Kidney (tissue), 14 donors: ENCODE measurements around the gene EHMT2. TPM values are rescaled to one million over a fixed set of nuclear protein-coding genes. Genes with fewer than 3 reads are reported as not detected.

Experiments used
- DNase-seq, 5 donors: peaks; one replicate each; pipeline ENCODE4 v3.0.0-alpha.2; 2013 to 2020
- FAIRE-seq: peaks from 2 replicates; lab custom pipeline; 2012; peaks lifted over from hg19 to GRCh38; lab: Jason Lieb, UNC
- H3K27ac ChIP-seq, 2 donors: one replicate each; pipeline ENCODE4 v1.7.0; 2013; ENCODE audit warnings: low read depth in 2 of 2, low read length in 2 of 2, inconsistent platforms in 1 of 2
- H3K27me3 ChIP-seq: one replicate; pipeline ENCODE4 v1.7.1; 2013; ENCODE audit warnings: low read length, inconsistent platforms; ENCODE audit not compliant: control insufficient read depth, insufficient read depth
- H3K36me3 ChIP-seq, 3 donors: one replicate each; pipeline versions ENCODE4 v1.7.0 to v1.7.1; 2013; ENCODE audit warnings: low read length in 3 of 3, control low read depth in 1 of 3, inconsistent platforms in 1 of 3; ENCODE audit not compliant: insufficient read depth in 3 of 3, control insufficient read depth in 2 of 3
- H3K4me1 ChIP-seq, 3 donors: one replicate each; pipeline versions ENCODE4 v1.7.0 to v1.7.1; 2013; ENCODE audit warnings: low read length in 3 of 3, inconsistent platforms in 1 of 3, low read depth in 1 of 3; ENCODE audit not compliant: control insufficient read depth in 2 of 3, insufficient read depth in 2 of 3
- H3K4me3 ChIP-seq, 3 donors: one replicate each; pipeline versions ENCODE4 v1.7.0 to v1.8.1; 2013; ENCODE audit warnings: low read length in 3 of 3, control low read depth in 1 of 3, inconsistent platforms in 1 of 3
- H3K9ac ChIP-seq, 3 donors: one replicate each; pipeline versions ENCODE4 v1.7.0 to v1.7.1; 2013; ENCODE audit warnings: low read length in 3 of 3, control low read depth in 1 of 3, inconsistent platforms in 1 of 3
- H3K9me3 ChIP-seq, 3 donors: one replicate each; pipeline versions ENCODE4 v1.7.0 to v1.7.1; 2013; ENCODE audit warnings: low read length in 3 of 3, control low read depth in 1 of 3, inconsistent platforms in 1 of 3; ENCODE audit not compliant: control insufficient read depth in 2 of 3, insufficient read depth in 1 of 3
- CTCF ChIP-seq: IDR thresholded peaks from 3 replicates; pipeline ENCODE4 v1.5.1; 2012; ENCODE audit warnings: mild to moderate bottlenecking, moderate library complexity, borderline replicate concordance; ENCODE audit not compliant: insufficient read depth; ENCODE audit errors: extremely low read depth
- intact Hi-C: fragments of 100-400 bp; cut with DNase I; formaldehyde crosslinking; loops from one replicate; pipeline ENCODE4 v1.11.1; 2022
- polyA plus RNA-seq: library from polyadenylated mRNA; stranded (reverse); fragments of 350-450 nt; fragmentation: Illumina TruSeq; extraction: RNeasy Lipid Tissue Mini Kit (QIAGEN cat#74804); gene quantifications from one replicate; pipeline ENCODE4 v1.2.3, GENCODE V29; 2014; ENCODE audit warnings: low read depth, low replicate concordance; ENCODE audit not compliant: insufficient read depth
- total RNA-seq: library from RNA; stranded (reverse); fragmentation: NEBNext Ultra II Directional; extraction: Animal tissue kit (Norgen Biotek cat#: 25700); gene quantifications from one replicate; pipeline ENCODE4 v1.2.1, GENCODE V29; 2021
- donor health status: control.
- donor health status: control.
- donor health status: control.
- donor health status: control.
- donor health status: control.
- donor health status: DM: yes; HTN: yes; CAD: no.
- donor health status: Normal renal cell carcinoma (clear cell type).

EHMT2 gene
- total and polyA plus RNA-seq, 2 donors from 2014 or later, result 35.3 to 40.5 TPM

- intact Hi-C loops, result no loop called here
- no peak for FAIRE-seq
- H3K4me3 ChIP-seq, result no peak overlapping the region
These were observed 12.9 kb downstream of the EHMT2 start for GRCh38 chr6:31884528-31885035.

DNA sequence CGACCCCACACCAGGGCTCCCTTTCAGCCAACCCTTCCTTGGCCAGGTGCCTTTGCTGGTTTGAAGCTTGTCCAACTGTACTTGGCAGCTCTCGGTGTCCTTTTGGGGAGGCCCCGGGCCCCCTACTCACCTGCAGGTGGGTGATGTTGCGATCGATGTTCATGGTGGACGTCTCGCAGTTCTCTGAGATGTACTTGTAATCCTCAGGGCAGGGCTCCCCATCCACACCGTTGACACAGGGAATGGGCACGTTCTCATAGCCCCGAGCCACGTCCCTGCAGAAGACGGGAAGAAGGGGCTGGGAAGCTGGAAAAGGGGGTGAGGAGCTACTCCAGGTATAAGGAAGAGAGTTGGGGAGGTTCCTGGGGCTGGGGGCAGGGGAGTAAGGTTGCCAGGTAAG is 13.8 kb downstream of the EHMT2 start:
- peaks cover 0 to 2% (median 0%) of the 10 kb centered on the region in 3 donors for H3K4me1 ChIP-seq
- H3K4me3 ChIP-seq, result no peak overlapping the region
- peaks cover 2 to 51% (median 27%) of the 10 kb centered on the region in 3 donors for H3K36me3 ChIP-seq
- FAIRE-seq (no peak), DNase-seq (no peak)
- H3K9me3 ChIP-seq, result no peaks in the 10 kb centered on the region
- H3K27me3 ChIP-seq, result no peaks in the 10 kb centered on the region
- no peak overlapping the region for H3K9ac ChIP-seq
- H3K27ac ChIP-seq, result no peak overlapping the region
- intact Hi-C loops, result no loop called here
- TF ChIP-seq CTCF, result no peak

More at GRCh38 chr6:31884528-31885035, 12.9 kb downstream of the EHMT2 start:
- H3K9ac ChIP-seq, result no peak overlapping the region
- H3K27ac ChIP-seq, result no peak overlapping the region
- TF ChIP-seq CTCF, result no peak
- no peaks in the 10 kb centered on the region for H3K27me3 ChIP-seq
- peaks cover 2 to 51% (median 27%) of the 10 kb centered on the region in 3 donors for H3K36me3 ChIP-seq
- H3K4me1 ChIP-seq, result peaks cover 0 to 2% (median 0%) of the 10 kb centered on the region in 3 donors
- no peaks in the 10 kb centered on the region for H3K9me3 ChIP-seq
- DNase-seq, result peak in 1 of 5 donors; percentile 69

GRCh38 chr6:31882344-31882743 is 15.2 kb downstream of the EHMT2 start:
- intact Hi-C loops, result no loop called here
- Histone ChIP-seq H3K36me3 (peaks cover 2 to 41% (median 20%) of the 10 kb centered on the region in 3 donors), H3K27me3 (no peaks in the 10 kb centered on the region), H3K4me3 (no peak overlapping the region), H3K9ac (no peak overlapping the region), H3K4me1 (peaks cover 0 to 3% (median 0%) of the 10 kb centered on the region in 3 donors), H3K9me3 (no peaks in the 10 kb centered on the region), H3K27ac (no peak overlapping the region)
- DNase-seq (peak in 1 of 5 donors; percentile 72), FAIRE-seq (no peak)
- TF ChIP-seq CTCF, result no peak
